Measurements from ENCODE around the gene CDH4.

The CDH4 gene

GRCh38 chr20:61929561-61929960, 677.5 kb downstream of the CDH4 start:
- DNase-seq = no peak

- DNase-seq = no peak
These were observed 678.1 kb downstream of the CDH4 start for GRCh38 chr20:61929971-61930666.

- no peak for DNase-seq
These were observed 678.9 kb downstream of the CDH4 start for GRCh38 chr20:61930776-61931475.

DNA sequence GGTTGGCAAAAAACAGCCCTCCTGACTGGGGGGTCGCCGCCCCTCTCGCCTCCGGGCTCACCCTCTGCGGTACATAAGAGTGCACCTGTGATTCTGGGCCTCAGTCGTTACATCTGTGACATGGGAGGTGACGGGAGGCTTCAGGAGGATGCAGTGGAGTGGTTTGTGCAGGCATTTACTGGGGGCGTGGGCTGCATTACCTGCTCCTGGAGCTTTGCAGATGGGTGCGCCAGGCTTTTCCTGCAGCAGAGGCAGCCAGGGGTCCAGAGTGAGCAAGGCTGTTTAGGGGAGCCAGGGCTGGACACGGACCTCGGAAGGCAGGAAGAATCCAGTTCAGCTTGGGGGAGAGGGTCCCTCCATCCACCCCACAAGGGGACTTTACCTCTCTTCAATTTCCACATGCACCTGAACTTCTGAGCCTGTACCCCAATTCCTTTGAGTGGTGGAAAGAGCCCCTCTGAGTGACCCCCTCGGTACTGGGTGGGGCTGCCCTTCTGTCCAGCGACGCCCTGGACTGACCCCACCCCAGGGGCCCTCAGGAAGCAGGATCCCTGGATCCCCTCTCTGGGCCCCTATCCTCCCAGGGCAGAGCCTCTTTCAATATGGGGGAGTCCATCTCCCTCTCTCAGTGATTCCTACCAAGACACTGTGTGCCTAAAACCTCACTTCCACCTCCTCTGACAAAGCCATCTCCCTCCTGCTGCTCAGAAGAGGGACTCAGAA, 679.6 kb downstream of the CDH4 start:
- DNase-seq = no peak

DNA sequence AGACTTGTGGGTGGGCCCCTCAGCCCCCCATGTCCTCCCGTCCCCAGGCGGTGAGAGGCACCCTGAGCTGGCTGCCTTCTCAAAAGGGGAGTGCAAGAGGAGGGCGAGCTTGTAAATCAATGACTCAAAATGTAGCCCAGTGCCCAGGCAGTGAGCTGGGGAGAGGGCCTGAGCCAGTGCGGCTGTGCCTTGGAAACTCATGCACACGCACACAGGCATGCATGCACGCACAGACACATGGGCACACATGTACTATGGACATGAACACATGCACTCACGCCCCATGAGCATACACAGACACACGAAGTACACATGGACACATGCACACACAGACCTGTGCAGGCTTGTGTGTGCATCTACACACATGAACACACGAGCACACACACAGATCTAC, 680.1 kb downstream of the CDH4 start:
- DNase-seq = no peak

DNA sequence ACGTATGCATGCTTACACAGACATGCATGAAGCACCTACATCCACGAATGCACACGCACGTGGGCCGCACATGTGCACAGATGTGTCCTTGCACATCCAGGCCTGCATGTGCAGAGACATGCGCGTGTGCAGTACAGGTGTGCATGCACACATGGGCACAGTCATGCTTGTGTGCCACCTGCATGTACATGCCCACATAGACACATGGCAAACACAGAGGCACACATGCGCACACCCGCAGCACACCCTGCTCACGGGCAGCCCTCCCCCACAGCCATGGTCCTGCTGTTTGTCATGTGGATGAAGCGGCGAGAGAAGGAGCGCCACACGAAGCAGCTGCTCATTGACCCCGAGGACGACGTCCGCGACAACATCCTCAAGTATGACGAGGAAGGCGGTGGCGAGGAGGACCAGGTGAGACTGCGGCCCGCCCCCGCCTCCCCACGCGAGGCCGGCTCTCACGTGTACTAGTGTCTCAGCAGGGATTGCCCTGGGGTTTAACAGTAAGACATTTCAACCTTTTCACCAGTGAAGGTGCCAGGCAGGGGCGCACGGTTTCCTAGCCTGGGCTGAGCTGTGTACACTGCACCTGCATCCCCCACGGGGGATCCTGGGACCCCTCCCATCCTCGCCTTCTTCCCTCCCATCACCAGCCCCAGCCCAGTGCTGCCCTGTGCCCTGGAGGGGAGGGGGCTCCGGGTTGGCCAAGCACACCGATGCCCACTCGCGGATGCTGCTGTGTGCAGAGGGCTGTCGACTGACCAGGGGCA, 680.8 kb downstream of the CDH4 start:
- no peak for DNase-seq

DNA sequence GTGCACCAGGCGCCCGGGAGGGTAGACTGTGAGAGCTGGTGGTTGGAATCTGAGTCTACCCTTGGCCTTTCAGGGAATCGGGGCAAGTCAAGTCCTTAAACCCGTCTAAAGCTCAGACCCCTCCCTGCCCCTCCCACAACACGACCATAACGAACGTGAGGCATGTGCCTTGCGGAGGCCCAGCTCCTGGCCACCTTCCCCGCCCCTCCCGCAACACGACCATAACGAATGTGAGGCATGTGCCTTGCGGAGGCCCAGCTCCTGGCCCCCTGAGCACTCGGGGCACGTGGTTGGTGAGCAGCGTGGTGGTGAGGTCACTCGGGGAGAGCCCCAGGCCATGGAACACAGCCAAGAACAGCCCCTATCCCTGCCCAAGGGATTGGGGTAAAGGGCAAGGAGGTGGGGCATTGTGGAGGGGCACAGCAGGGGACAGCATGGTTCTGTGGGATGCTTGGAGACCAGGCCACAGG, 681.5 kb downstream of the CDH4 start:
- DNase-seq = peak; percentile 10

GRCh38 chr20:61933951-61934715, 682.1 kb downstream of the CDH4 start:
- no peak for DNase-seq

DNA sequence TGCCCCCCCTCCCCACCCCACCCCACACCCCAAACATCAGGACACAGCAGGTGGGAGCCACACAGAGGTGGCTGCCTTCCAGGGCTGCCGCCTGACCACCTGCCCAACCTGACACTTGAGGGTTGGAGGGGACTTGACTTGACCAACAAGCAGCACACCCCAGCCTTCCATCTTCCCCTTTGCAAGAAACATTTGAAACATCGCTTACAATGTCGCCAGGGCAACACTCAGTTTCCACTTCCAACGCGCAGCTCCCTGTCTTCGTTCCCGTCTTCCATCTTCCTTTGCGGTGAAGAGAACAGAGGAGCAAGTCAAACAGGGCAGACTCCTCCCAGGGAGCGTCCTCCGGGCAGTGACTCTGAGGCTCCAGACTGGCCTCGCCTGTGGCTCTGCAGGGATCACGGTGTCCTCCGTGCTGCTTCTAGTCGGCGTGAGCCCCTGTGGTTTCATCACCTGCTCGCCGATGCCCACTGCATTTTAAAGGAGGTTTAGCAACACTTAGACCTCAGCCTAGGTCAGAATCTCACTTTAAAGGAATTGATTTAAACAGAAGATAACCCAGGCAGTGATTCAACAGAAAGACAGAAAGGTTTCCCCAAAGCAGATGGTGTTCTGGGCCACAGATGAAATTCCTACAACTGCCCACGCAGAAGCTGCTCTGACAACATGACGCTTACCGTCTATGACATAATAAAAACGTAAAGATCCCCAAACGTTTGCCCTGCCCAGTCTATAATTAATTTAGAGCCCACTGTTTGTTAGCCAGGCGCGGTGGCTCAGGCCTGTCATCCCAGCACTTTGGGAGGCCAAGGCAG, 682.9 kb downstream of the CDH4 start:
- no peak for DNase-seq

DNA sequence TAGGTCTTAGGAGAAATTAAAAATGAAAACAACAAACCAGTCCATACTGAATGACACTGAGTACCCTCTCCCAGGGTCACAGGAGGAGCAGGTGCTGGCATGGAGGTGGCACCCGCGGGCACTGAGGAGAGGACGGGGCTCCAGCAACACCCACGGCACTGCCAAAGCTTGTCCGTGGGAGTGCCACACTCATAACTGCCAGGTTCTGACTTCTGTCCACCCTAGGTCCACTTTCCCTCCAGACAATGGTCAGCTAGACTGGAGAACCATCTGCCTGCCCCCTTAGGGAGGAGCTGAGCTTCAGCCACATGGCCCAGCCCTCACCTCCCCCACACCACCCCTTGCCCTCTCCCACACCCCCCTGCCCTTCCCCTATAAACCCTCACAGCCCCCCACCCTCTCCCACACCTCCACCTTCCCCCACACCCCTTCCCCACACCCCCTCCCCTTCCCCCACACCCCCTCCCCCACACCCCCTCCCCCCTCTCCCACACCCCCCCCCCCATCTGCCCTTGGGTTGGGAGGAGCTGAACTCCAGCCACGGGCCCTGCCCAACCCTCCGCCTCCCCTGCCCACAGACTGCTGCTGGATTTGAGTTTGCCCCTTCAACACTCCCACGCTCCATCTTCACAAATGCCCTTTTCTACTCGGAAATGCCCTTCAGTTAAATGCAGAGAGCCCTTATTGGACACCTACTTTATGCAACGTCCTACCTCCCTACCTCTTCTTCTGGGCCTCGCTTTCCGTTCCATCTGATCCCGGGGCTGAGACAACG, 684.1 kb downstream of the CDH4 start:
- no peak for DNase-seq

GRCh38 chr20:61936701-61937131, 684.7 kb downstream of the CDH4 start:
- DNase-seq = no peak

GRCh38 chr20:61937146-61937962, 685.3 kb downstream of the CDH4 start:
- no peak for DNase-seq

- DNase-seq = no peak
These were observed 686.1 kb downstream of the CDH4 start for GRCh38 chr20:61937963-61938838.

DNA sequence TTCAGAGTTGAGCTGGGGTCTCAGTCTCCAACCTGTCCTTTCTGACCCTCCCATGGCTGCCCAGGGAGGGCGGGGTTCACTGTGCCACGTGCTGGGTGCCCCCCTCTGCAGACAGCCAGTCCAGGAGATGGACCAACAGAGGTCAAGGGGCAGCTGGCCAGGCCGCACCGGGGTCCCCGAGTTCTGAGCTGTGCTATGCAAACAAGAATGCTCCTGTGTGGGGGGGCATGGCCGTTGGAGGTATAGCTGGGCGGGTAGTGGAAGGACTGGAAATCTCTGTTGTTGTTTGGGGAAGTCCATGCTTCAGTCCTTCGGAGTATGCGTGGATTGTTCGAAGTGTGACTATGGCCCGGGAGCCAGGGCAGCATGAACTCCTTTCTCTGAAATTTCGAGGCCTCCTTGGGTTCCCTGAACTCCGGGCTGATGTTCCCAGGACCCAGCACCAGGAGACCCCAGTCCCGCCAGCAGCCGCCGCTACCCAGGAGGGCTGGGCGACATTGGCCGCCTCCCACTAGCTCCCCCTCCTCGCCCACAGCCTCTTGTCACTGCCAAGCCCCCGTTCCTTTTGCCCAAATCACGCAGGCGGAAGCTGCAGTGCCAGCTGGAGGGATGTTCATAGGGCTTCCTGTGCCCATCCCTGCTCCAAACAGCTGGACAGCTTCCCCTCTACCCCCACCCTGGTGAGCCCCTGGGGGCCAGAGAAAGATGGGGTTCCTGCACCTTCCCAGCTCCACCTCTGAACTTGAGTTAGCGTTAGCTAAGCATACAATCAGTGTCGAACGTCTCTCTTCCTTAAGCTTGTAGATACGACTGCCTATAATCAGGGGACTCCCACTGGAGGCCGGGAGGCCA, 687.0 kb downstream of the CDH4 start:
- DNase-seq = no peak

DNA sequence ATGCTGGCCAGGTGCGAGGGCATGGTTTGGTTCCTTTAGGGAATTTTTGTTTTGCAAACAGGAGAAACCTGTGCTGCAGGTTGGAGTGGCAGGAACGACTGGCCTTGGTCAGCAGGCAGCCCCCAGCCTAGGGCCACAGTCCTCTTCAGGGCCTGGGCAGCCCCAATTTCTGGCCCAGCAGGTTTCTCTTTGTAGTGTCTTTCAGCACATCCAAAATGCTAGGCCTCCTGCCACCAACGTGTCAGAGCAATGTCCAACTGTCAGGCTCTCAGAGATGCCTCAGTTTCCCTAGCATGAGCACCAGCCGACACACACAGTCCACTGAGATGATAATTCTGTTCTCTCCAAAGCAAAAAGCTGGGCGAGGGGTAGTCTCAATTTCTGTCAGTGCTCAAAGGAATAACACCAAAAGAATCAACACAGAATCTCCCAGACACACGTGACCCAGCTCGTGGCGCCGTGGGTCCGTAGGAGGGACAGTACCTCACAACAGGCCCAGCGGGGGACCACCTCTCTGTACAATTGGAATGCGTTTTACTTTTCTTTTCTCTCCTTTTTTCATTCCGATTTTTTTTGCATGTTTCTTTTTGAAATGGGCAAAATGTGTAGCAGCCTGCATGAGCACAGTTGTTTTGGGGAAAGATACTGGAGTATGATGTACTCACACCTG, 687.8 kb downstream of the CDH4 start:
- no peak for DNase-seq

DNA sequence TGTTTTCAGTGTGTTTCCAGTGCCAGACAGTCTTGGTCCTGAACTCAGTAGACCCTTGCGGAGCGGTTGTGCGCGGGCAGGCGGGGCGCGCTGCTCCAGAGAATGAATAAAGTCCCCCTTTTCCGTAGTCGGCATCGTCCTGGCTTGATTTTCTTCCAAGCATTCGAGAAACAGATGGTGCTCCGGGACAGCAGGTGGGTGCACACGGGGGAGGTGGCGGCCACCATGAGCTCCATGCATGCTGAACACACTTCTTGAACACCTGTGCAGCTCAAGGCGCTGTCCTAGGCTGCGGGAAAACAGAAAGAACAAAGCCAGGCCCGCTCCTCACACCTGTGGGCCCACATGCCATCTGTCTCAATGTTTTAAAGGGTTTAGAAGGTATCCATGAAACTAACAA, 688.4 kb downstream of the CDH4 start:
- no peak for DNase-seq

Measured in eye (tissue), 1 donor.